ENCODE results near the gene IQSEC3. TPM values are rescaled to one million over a fixed set of nuclear protein-coding genes. Genes with fewer than 3 reads are reported as not detected.

The IQSEC3 gene
- total and polyA plus RNA-seq, 2 of the 13 experiments (the other 11 are each of a cell fraction or from before 2014, with no cell fraction given) = not detected

DNA sequence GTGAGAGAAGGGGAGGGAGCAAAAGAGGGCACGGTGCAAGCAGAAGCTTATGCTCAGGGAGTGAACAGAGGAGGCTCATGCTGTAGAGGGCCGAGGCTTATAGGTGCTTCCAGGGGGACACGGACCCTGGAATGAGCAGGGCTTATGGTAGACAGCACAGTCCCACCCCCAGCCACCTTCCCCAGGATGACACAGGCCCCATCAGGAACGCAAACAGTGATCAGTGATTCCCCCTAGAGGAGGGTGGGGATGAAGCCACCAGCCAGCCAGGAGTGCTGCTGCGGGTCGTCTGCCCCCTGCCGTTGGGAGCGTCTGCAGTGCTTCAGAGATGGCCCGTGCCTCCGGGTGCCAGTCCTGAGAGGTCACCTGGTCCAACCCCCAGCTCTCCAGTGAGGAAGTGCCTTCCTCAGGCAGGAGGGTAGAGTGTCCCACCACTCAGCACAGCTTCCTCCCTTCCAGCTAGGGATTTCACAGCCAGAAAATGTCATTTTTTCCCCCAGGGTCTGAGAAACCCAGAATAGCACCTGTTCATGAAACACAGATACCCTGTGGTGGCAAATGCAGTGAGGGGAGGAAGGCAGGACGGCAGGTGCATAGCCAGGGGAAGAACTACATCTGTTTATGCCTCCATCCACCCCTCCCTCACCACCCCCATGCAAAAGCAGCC is 86.6 kb downstream of the IQSEC3 start (continued):
- no peak for TF ChIP-seq BRD4 (CRISPR knock-in tag; IDR thresholded peaks at IDR 0.05)
- TF ChIP-seq SRSF9 (IDR thresholded peaks at IDR 0.05; ENCODE audit: borderline replicate concordance, insufficient read depth, low read depth, low read length, poor library complexity, severe bottlenecking) = no peak
- TF ChIP-seq SIX4 (CRISPR knock-in tag; IDR thresholded peaks at IDR 0.05) = no peak
- TF ChIP-seq BORCS8-MEF2B (CRISPR knock-in tag; IDR thresholded peaks at IDR 0.05) = peak; percentile 71; the same call in 1 of the 2 replicates
- no peak for TF ChIP-seq CHCHD3 (CRISPR knock-in tag; IDR thresholded peaks at IDR 0.05)
- TF ChIP-seq ZNF772 (CRISPR knock-in tag; IDR thresholded peaks at IDR 0.05) = no peak
- TF ChIP-seq ZNF20 (CRISPR knock-in tag; IDR thresholded peaks at IDR 0.05) = no peak
- no peak for TF ChIP-seq RNF2 (conservative IDR thresholded peaks at IDR 0.05; ENCODE audit: low read depth)
- TF ChIP-seq TAF1 (CRISPR knock-in tag; IDR thresholded peaks at IDR 0.05) = no peak
- TF ChIP-seq, protein P1, sequence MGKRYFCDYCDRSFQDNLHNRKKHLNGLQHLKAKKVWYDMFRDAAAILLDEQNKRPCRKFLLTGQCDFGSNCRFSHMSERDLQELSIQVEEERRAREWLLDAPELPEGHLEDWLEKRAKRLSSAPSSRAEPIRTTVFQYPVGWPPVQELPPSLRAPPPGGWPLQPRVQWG (CRISPR knock-in tag; IDR thresholded peaks at IDR 0.05; ENCODE audit: borderline replicate concordance, low read depth) = no peak
- TF ChIP-seq, protein P2, sequence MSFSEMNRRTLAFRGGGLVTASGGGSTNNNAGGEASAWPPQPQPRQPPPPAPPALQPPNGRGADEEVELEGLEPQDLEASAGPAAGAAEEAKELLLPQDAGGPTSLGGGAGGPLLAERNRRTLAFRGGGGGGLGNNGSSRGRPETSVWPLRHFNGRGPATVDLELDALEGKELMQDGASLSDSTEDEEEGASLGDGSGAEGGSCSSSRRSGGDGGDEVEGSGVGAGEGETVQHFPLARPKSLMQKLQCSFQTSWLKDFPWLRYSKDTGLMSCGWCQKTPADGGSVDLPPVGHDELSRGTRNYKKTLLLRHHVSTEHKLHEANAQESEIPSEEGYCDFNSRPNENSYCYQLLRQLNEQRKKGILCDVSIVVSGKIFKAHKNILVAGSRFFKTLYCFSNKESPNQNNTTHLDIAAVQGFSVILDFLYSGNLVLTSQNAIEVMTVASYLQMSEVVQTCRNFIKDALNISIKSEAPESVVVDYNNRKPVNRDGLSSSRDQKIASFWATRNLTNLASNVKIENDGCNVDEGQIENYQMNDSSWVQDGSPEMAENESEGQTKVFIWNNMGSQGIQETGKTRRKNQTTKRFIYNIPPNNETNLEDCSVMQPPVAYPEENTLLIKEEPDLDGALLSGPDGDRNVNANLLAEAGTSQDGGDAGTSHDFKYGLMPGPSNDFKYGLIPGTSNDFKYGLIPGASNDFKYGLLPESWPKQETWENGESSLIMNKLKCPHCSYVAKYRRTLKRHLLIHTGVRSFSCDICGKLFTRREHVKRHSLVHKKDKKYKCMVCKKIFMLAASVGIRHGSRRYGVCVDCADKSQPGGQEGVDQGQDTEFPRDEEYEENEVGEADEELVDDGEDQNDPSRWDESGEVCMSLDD (CRISPR knock-in tag; IDR thresholded peaks at IDR 0.05; ENCODE audit: borderline replicate concordance) = no peak
- no peak for TF ChIP-seq ZBTB1 (CRISPR knock-in tag; IDR thresholded peaks at IDR 0.05; ENCODE audit: borderline replicate concordance)
- TF ChIP-seq ZNF549 (CRISPR knock-in tag; IDR thresholded peaks at IDR 0.05) = no peak
- no peak for TF ChIP-seq TAF15 (IDR thresholded peaks at IDR 0.05; ENCODE audit: low read depth, low read length, poor library complexity, severe bottlenecking)
- no peak; the same call in 1 of the 2 replicates for TF ChIP-seq MIER3 (CRISPR knock-in tag; IDR thresholded peaks at IDR 0.05; ENCODE audit: borderline replicate concordance)
- no peak for TF ChIP-seq POGZ (CRISPR knock-in tag; IDR thresholded peaks at IDR 0.05)
- no peak for TF ChIP-seq ZNF562 (CRISPR knock-in tag; IDR thresholded peaks at IDR 0.05; ENCODE audit: borderline replicate concordance)
- TF ChIP-seq U2AF1 (optimal IDR thresholded peaks at IDR 0.05; ENCODE audit: low read depth, low read length) = no peak
- TF ChIP-seq THAP11 (CRISPR knock-in tag; IDR thresholded peaks at IDR 0.05) = no peak
- TF ChIP-seq, protein P3, sequence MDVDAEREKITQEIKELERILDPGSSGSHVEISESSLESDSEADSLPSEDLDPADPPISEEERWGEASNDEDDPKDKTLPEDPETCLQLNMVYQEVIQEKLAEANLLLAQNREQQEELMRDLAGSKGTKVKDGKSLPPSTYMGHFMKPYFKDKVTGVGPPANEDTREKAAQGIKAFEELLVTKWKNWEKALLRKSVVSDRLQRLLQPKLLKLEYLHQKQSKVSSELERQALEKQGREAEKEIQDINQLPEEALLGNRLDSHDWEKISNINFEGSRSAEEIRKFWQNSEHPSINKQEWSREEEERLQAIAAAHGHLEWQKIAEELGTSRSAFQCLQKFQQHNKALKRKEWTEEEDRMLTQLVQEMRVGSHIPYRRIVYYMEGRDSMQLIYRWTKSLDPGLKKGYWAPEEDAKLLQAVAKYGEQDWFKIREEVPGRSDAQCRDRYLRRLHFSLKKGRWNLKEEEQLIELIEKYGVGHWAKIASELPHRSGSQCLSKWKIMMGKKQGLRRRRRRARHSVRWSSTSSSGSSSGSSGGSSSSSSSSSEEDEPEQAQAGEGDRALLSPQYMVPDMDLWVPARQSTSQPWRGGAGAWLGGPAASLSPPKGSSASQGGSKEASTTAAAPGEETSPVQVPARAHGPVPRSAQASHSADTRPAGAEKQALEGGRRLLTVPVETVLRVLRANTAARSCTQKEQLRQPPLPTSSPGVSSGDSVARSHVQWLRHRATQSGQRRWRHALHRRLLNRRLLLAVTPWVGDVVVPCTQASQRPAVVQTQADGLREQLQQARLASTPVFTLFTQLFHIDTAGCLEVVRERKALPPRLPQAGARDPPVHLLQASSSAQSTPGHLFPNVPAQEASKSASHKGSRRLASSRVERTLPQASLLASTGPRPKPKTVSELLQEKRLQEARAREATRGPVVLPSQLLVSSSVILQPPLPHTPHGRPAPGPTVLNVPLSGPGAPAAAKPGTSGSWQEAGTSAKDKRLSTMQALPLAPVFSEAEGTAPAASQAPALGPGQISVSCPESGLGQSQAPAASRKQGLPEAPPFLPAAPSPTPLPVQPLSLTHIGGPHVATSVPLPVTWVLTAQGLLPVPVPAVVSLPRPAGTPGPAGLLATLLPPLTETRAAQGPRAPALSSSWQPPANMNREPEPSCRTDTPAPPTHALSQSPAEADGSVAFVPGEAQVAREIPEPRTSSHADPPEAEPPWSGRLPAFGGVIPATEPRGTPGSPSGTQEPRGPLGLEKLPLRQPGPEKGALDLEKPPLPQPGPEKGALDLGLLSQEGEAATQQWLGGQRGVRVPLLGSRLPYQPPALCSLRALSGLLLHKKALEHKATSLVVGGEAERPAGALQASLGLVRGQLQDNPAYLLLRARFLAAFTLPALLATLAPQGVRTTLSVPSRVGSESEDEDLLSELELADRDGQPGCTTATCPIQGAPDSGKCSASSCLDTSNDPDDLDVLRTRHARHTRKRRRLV (CRISPR knock-in tag; IDR thresholded peaks at IDR 0.05) = no peak
